OCI-LY7 (cell line): Measurements from ENCODE around the gene RCBTB2. TPM values are rescaled to one million over a fixed set of nuclear protein-coding genes. Genes with fewer than 3 reads are reported as not detected.

ENCODE experiments used
- BruUV-seq: library from RNA; stranded (reverse); fragments of 400-500 nt; replicated peaks from 2 replicates; lab custom pipeline; 2021; lab: Mats Ljungman, UMichigan
- CTCF ChIA-PET: fragments of 300-600 bp; sonication (Branson Sonifier 250); formaldehyde crosslinking; loops from one replicate; lab custom pipeline; 2022; ENCODE audit warnings: antibody characterized with exemption; ENCODE audit not compliant: unreplicated experiment; lab: Charles Lee
- POLR2A ChIA-PET: fragments of 300-600 bp; sonication (Branson Sonifier 250); formaldehyde crosslinking; loops from one replicate; lab custom pipeline; 2022; ENCODE audit warnings: antibody characterized with exemption; lab: Charles Lee
- DNase-seq: peaks from one replicate; pipeline ENCODE4 v3.0.0-alpha.2; 2015; ENCODE audit warnings: low spot score
- H2AFZ ChIP-seq: fragments of 200-600 bp; sonication (generic), shearing (Covaris generic); 2 replicates; pipeline ENCODE4 v1.6.1; 2014; ENCODE audit warnings: mild to moderate bottlenecking, antibody characterized with exemption, low read length, moderate library complexity
- H3K27ac ChIP-seq: fragments of 200-600 bp; sonication (generic); 2 replicates; pipeline ENCODE4 v1.5.1; 2014; ENCODE audit warnings: mixed run types, low read depth, mild to moderate bottlenecking, moderate library complexity, low read length, inconsistent platforms; ENCODE audit not compliant: poor library complexity, severe bottlenecking
- H3K36me3 ChIP-seq: fragments of 200-600 bp; sonication (generic); 2 replicates; pipeline ENCODE4 v1.6.1; 2014; ENCODE audit warnings: mild to moderate bottlenecking, antibody characterized with exemption, low read length, moderate library complexity, mixed read lengths; ENCODE audit not compliant: insufficient read depth
- H3K4me1 ChIP-seq: fragments of 200-600 bp; sonication (generic); 2 replicates; pipeline ENCODE4 v1.5.1; 2014; ENCODE audit warnings: mild to moderate bottlenecking, low read length; ENCODE audit not compliant: insufficient read depth, poor library complexity, severe bottlenecking
- H3K4me2 ChIP-seq: fragments of 200-600 bp; sonication (generic); 2 replicates; pipeline ENCODE4 v1.6.1; 2014; ENCODE audit warnings: mild to moderate bottlenecking, low read length
- H3K4me3 ChIP-seq: fragments of 200-600 bp; sonication (generic); 2 replicates; pipeline ENCODE4 v1.5.1; 2014; ENCODE audit warnings: mild to moderate bottlenecking, low read depth, low read length; ENCODE audit not compliant: poor library complexity, severe bottlenecking
- H3K79me2 ChIP-seq: fragments of 200-600 bp; sonication (generic); 2 replicates; pipeline ENCODE4 v1.6.1; 2016; ENCODE audit warnings: low read depth, mild to moderate bottlenecking, low read length, moderate library complexity, mixed read lengths; ENCODE audit not compliant: insufficient read depth
- H3K9me2 ChIP-seq: fragments of 200-600 bp; sonication (generic); 2 replicates; pipeline ENCODE4 v1.6.1; 2016; ENCODE audit warnings: mild to moderate bottlenecking, low read length, mixed read lengths; ENCODE audit not compliant: insufficient read depth
- H3K9me3 ChIP-seq: fragments of 200-600 bp; sonication (generic); 2 replicates; pipeline ENCODE4 v1.6.1; 2014; ENCODE audit warnings: mild to moderate bottlenecking, mixed run types, low read length, mixed read lengths
- H4K20me1 ChIP-seq: fragments of 200-600 bp; sonication (generic); 2 replicates; pipeline ENCODE4 v1.6.1; 2014; ENCODE audit warnings: mild to moderate bottlenecking, antibody characterized with exemption, low read length, moderate library complexity, mixed read lengths; ENCODE audit not compliant: insufficient read depth
- EZH2phosphoT487 ChIP-seq: fragments of 200-600 bp; sonication (generic); IDR thresholded peaks from 2 replicates; pipeline ENCODE4 v1.6.1; 2018; ENCODE audit warnings: low read depth, borderline replicate concordance, mild to moderate bottlenecking, mixed run types, antibody characterized with exemption, low read length, moderate library complexity, mixed read lengths
- intact Hi-C: fragments of 100-400 bp; cut with micrococcal nuclease; formaldehyde crosslinking; loops from one replicate; pipeline ENCODE4 v1.10.0; 2022; ENCODE audit not compliant: unreplicated experiment
- total RNA-seq, 2 experiments: library from RNA; depleted of rRNA in 1 of 2; stranded (reverse); fragments of >200 nt in 1 of 2; shearing (Covaris generic) in 1 of 2; gene quantifications; 2 replicates each; pipeline ENCODE4 v1.2.3, GENCODE V29; 2014 to 2022
- TF ChIP-seq, protein P1 (sequence below): fragments of 200-600 bp; sonication (generic); conservative IDR thresholded peaks from 2 replicates; pipeline ENCODE4 v1.5.1; 2014; ENCODE audit warnings: mild to moderate bottlenecking, antibody characterized with exemption, low read length, moderate library complexity, mixed read lengths

Gene RCBTB2
- total RNA-seq, 2 experiments from 2014 or later: 7.2 to 9.0 TPM

- Histone ChIP-seq H4K20me1 (no peaks in the 10 kb centered on the region; the same call in 1 of the 2 replicates), H3K79me2 (no peaks in the 10 kb centered on the region), H3K4me2 (0 out of 2 replicates have a peak overlapping the region, but pooled peaks have one; percentile 9), H3K4me3 (no peak overlapping the region), H2AFZ (no peak overlapping the region), H3K9me2 (no peaks in the 10 kb centered on the region), H3K9me3 (no peaks in the 10 kb centered on the region), H3K4me1 (peaks cover 51% of the 10 kb centered on the region), H3K36me3 (peaks cover 53% of the 10 kb centered on the region), H3K27ac (no peak overlapping the region)
- no peak for TF ChIP-seq EZH2phosphoT487
- TF ChIP-seq, protein P1, sequence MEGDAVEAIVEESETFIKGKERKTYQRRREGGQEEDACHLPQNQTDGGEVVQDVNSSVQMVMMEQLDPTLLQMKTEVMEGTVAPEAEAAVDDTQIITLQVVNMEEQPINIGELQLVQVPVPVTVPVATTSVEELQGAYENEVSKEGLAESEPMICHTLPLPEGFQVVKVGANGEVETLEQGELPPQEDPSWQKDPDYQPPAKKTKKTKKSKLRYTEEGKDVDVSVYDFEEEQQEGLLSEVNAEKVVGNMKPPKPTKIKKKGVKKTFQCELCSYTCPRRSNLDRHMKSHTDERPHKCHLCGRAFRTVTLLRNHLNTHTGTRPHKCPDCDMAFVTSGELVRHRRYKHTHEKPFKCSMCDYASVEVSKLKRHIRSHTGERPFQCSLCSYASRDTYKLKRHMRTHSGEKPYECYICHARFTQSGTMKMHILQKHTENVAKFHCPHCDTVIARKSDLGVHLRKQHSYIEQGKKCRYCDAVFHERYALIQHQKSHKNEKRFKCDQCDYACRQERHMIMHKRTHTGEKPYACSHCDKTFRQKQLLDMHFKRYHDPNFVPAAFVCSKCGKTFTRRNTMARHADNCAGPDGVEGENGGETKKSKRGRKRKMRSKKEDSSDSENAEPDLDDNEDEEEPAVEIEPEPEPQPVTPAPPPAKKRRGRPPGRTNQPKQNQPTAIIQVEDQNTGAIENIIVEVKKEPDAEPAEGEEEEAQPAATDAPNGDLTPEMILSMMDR: no peak
- DNase-seq: peak; percentile 16
- CTCF ChIA-PET: no interaction called here
- BruUV-seq: TSS peak; percentile 57
- intact Hi-C loops: no loop called here
- POLR2A ChIA-PET: interaction anchor here (0.6 to 1.5 kb wide), 2 partner anchors 39 to 58 kb away, joined by 3 to 7 read pairs; no protein-coding TSS in a partner anchor
These were observed 43.9 kb downstream of the RCBTB2 start for GRCh38 chr13:48488995-48489394.

DNA sequence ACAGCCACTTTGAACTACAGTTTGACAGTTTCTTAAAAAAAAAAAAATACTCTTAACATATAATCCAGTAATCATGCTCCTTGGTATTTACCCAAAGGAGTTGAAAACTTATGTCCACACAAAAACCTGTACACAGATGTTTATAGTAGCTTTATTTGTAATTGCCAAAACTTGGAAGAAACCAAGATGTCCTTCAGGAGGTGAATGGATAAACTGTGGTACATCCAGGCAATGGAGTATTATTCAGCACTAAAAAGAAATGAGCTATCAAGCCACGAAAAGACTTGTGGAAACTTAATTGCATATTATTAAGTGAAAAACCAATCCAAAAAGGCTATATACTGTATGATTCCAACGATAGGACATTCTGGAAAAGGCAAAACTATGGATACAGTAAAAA, 44.9 kb downstream of the RCBTB2 start:
- no peak for DNase-seq
- intact Hi-C loops: no loop called here
- BruUV-seq: no TSS peak
- Histone ChIP-seq H3K79me2 (no peaks in the 10 kb centered on the region), H3K4me3 (no peak overlapping the region), H3K4me2 (no peak overlapping the region), H3K9me2 (no peaks in the 10 kb centered on the region), H2AFZ (no peak overlapping the region), H3K27ac (no peak overlapping the region), H3K9me3 (no peaks in the 10 kb centered on the region), H4K20me1 (no peaks in the 10 kb centered on the region; the same call in 1 of the 2 replicates), H3K4me1 (peaks cover 42% of the 10 kb centered on the region), H3K36me3 (peaks cover 61% of the 10 kb centered on the region)
- ChIA-PET POLR2A (interaction anchor here (0.7 kb wide), 1 partner anchor 46 kb away, joined by 3 read pairs; no protein-coding TSS in a partner anchor), CTCF (no interaction called here)
- TF ChIP-seq EZH2phosphoT487: no peak
- TF ChIP-seq, protein P1: no peak

GRCh38 chr13:48486836-48487235, 46.0 kb downstream of the RCBTB2 start:
- Histone ChIP-seq H3K4me3 (no peak overlapping the region), H3K9me2 (no peaks in the 10 kb centered on the region), H3K79me2 (no peaks in the 10 kb centered on the region), H3K27ac (no peak overlapping the region), H3K4me2 (no peak overlapping the region), H2AFZ (no peak overlapping the region), H3K9me3 (no peaks in the 10 kb centered on the region), H3K4me1 (peaks cover 31% of the 10 kb centered on the region), H3K36me3 (peaks cover 70% of the 10 kb centered on the region), H4K20me1 (no peaks in the 10 kb centered on the region; the same call in 1 of the 2 replicates)
- no peak for TF ChIP-seq EZH2phosphoT487
- TF ChIP-seq, protein P1: no peak
- ChIA-PET CTCF (no interaction called here), POLR2A (interaction anchor here (0.9 kb wide), 1 partner anchor 147 kb away, joined by 4 read pairs; no protein-coding TSS in a partner anchor)
- no peak for DNase-seq
- no TSS peak for BruUV-seq
- intact Hi-C loops: no loop called here
